Peyer's patch (tissue), 4 donors: Measurements from ENCODE around the gene PPM1J.

ENCODE experiments used
- POLR2A ChIP-seq, 2 donors: fragments of 450-650 bp; IDR thresholded peaks; one replicate each; pipeline ENCODE4 v1.5.1; 2017; ENCODE audit warnings: antibody characterized with exemption in 2 of 2, mild to moderate bottlenecking in 2 of 2, moderate library complexity in 2 of 2
- TF ChIP-seq, protein P1 (sequence below), 6 experiments: fragments of 450-650 bp in 4 of 6; fragments of 200-600 bp in 2 of 6; sonication (generic) in 1 of 6; IDR thresholded peaks; one replicate each; pipeline ENCODE4 v1.5.1; 2017 to 2019; ENCODE audit warnings: antibody characterized with exemption in 6 of 6, mild to moderate bottlenecking in 3 of 6, moderate library complexity in 1 of 6

- peak in 1 of 2 donors; percentile 42 for TF ChIP-seq POLR2A (IDR thresholded peaks at IDR 0.05)
- TF ChIP-seq, protein P1, sequence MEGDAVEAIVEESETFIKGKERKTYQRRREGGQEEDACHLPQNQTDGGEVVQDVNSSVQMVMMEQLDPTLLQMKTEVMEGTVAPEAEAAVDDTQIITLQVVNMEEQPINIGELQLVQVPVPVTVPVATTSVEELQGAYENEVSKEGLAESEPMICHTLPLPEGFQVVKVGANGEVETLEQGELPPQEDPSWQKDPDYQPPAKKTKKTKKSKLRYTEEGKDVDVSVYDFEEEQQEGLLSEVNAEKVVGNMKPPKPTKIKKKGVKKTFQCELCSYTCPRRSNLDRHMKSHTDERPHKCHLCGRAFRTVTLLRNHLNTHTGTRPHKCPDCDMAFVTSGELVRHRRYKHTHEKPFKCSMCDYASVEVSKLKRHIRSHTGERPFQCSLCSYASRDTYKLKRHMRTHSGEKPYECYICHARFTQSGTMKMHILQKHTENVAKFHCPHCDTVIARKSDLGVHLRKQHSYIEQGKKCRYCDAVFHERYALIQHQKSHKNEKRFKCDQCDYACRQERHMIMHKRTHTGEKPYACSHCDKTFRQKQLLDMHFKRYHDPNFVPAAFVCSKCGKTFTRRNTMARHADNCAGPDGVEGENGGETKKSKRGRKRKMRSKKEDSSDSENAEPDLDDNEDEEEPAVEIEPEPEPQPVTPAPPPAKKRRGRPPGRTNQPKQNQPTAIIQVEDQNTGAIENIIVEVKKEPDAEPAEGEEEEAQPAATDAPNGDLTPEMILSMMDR (IDR thresholded peaks at IDR 0.05) = no peak
Measured at GRCh38 chr1:112715264-112716053, at the start of gene PPM1J.
